NT2/D1 (cell line): ENCODE data around the gene CNIH1.
"Not testable (repeated sequence)": the region's sequence is repeated elsewhere in the genome, so short reads cannot be mapped to it uniquely, and the experiment has no call there.

Experiments
- DNase-seq: peaks from one replicate; pipeline ENCODE4 v3.0.0-alpha.2; 2011; ENCODE audit warnings: low read depth, low spot score
- H3K27me3 ChIP-seq: 2 replicates; pipeline ENCODE4 v1.6.0; 2011; ENCODE audit warnings: mild to moderate bottlenecking; ENCODE audit not compliant: insufficient read length, insufficient read depth
- H3K36me3 ChIP-seq: 2 replicates; pipeline ENCODE4 v1.6.1; 2011; ENCODE audit warnings: mild to moderate bottlenecking, low read length, mixed read lengths; ENCODE audit not compliant: insufficient read depth, insufficient read length
- H3K4me1 ChIP-seq: 2 replicates; pipeline ENCODE4 v1.5.1; 2011; ENCODE audit not compliant: insufficient read depth, insufficient read length
- H3K4me3 ChIP-seq: 2 replicates; pipeline ENCODE4 v1.5.1; 2011; ENCODE audit warnings: low read depth; ENCODE audit not compliant: insufficient read length
- H3K9ac ChIP-seq: 2 replicates; pipeline ENCODE4 v1.6.0; 2011; ENCODE audit warnings: low read depth; ENCODE audit not compliant: insufficient read length
- H3K9me3 ChIP-seq: 2 replicates; pipeline ENCODE4 v1.5.1; 2011; ENCODE audit warnings: mild to moderate bottlenecking, low read length; ENCODE audit not compliant: insufficient read depth
- SUZ12 ChIP-seq: IDR thresholded peaks from 2 replicates; pipeline ENCODE4 v1.6.1; 2011; ENCODE audit not compliant: insufficient read length, insufficient read depth; ENCODE audit errors: extremely low read depth
- YY1 ChIP-seq: IDR thresholded peaks from 2 replicates; pipeline ENCODE4 v1.6.1; 2011; ENCODE audit not compliant: insufficient read length, insufficient read depth
- ZNF274 ChIP-seq: IDR thresholded peaks from 2 replicates; pipeline ENCODE4 v1.6.1; 2011; ENCODE audit warnings: mild to moderate bottlenecking, low read depth, low read length

Gene CNIH1

DNA sequence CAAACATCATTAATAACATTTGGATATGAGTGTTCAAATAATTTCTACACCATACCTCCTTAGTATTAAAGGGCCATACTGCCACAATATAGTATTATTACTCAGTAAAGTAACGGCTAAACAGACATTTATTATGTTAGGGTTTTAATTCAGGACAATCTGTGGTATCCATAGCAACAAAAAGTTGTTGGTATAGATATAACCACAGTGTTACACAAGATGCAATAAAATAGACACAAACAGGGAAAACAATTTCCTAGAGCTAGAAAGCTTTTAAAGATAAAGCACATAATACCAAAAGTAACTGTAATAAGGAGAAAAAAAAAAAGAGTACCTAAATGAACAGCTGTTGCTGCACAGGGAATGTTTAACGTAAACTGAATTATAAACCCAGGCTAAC lies 16.1 kb downstream of the CNIH1 start:
- Histone ChIP-seq H3K36me3 (peaks cover 55% of the 10 kb centered on the region), H3K4me3 (no peak overlapping the region), H3K9me3 (no peaks in the 10 kb centered on the region), H3K27me3 (no peaks in the 10 kb centered on the region), H3K9ac (no peak overlapping the region), H3K4me1 (no peaks in the 10 kb centered on the region)
- TF ChIP-seq ZNF274 (no peak), SUZ12 (no peak), YY1 (no peak)
- DNase-seq, result no peak

DNA sequence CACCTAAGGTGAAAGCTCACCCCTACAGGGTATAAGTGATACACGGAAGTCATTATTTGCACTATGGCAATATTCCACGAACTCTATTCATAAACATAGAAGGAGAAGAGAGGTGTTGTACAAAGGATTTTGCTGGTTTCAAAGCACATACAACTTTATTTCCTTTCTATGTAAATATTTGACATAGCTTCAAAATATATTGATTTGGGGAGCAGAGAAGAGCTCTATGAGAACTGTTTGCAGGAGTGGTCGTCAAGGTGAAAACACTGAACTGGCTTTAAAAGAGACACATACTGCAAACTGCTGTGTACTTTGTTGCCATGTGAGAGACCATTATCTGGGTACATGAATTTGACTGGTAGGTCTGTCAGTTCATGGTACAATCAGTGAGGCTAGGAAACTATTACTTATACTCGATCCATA lies 16.7 kb downstream of the CNIH1 start:
- H3K36me3 ChIP-seq, result peaks cover 52% of the 10 kb centered on the region
- no peaks in the 10 kb centered on the region for H3K4me1 ChIP-seq
- no peaks in the 10 kb centered on the region for H3K27me3 ChIP-seq
- H3K9ac ChIP-seq, result no peak overlapping the region
- DNase-seq, result no peak
- no peaks in the 10 kb centered on the region for H3K9me3 ChIP-seq
- H3K4me3 ChIP-seq, result no peak overlapping the region
- TF ChIP-seq ZNF274 (no peak), SUZ12 (no peak), YY1 (no peak)

- DNase-seq, result no peak
- H3K27me3 ChIP-seq, result no peaks in the 10 kb centered on the region
- TF ChIP-seq SUZ12, result no peak
- no peak for TF ChIP-seq ZNF274
- no peak for TF ChIP-seq YY1
- H3K4me1 ChIP-seq, result no peaks in the 10 kb centered on the region
- H3K36me3 ChIP-seq, result peaks cover 48% of the 10 kb centered on the region
- no peaks in the 10 kb centered on the region for H3K9me3 ChIP-seq
- no peak overlapping the region for H3K4me3 ChIP-seq
- no peak overlapping the region for H3K9ac ChIP-seq
These were observed 17.2 kb downstream of the CNIH1 start for GRCh38 chr14:54423991-54424390.

GRCh38 chr14:54420478-54421142 lies 20.6 kb downstream of the CNIH1 start:
- DNase-seq, result no peak
- H3K9ac ChIP-seq, result no peak overlapping the region
- peaks cover 38% of the 10 kb centered on the region for H3K36me3 ChIP-seq
- no peaks in the 10 kb centered on the region for H3K27me3 ChIP-seq
- H3K4me3 ChIP-seq, result no peak overlapping the region
- TF ChIP-seq YY1 (no peak), SUZ12 (no peak), ZNF274 (no peak)
- H3K9me3 ChIP-seq, result no peaks in the 10 kb centered on the region
- H3K4me1 ChIP-seq, result no peaks in the 10 kb centered on the region

DNA sequence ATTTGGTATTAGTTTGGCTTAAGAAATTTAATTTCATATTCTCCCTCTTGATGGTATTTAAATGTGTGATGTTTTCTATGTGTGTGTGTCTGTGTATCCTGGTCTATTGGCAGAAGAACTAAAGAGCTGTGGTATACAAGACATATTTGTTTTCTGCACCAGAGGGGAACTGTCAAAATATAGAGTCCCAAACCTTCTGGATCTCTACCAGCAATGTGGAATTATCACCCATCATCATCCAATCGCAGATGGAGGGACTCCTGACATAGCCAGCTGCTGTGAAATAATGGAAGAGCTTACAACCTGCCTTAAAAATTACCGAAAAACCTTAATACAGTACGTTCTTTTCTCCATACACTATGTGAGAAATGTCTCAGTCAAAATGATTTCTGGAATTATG lies 29.8 kb downstream of the CNIH1 start:
- TF ChIP-seq ZNF274 (no peak), SUZ12 (no peak), YY1 (no peak)
- H3K4me1 ChIP-seq, result no peaks in the 10 kb centered on the region
- H3K9ac ChIP-seq, result no peak overlapping the region
- no peaks in the 10 kb centered on the region for H3K9me3 ChIP-seq
- H3K4me3 ChIP-seq, result no peak overlapping the region
- no peaks in the 10 kb centered on the region for H3K27me3 ChIP-seq
- H3K36me3 ChIP-seq, result peaks cover 24% of the 10 kb centered on the region
- no peak for DNase-seq

DNA sequence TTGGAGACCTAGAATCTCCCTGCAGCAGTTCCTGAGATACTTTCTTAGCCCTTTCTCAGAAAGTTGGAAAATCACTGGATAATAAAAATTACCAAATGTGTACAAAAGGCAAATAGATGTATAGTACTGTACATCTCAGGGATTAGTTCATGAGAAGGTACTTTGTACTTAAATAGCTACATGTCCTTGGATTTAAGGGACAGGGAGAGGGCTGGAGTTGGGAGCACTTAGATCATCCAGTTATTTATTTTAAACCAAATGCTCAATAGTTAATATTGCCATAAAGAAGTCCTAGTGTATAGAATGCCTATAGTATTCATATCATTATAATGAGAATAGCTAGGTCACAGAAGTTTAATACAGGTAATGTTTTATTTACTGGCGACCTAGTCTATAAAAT lies 31.0 kb downstream of the CNIH1 start:
- no peaks in the 10 kb centered on the region for H3K27me3 ChIP-seq
- TF ChIP-seq ZNF274, result no peak
- no peak for TF ChIP-seq YY1
- no peak for TF ChIP-seq SUZ12

DNA sequence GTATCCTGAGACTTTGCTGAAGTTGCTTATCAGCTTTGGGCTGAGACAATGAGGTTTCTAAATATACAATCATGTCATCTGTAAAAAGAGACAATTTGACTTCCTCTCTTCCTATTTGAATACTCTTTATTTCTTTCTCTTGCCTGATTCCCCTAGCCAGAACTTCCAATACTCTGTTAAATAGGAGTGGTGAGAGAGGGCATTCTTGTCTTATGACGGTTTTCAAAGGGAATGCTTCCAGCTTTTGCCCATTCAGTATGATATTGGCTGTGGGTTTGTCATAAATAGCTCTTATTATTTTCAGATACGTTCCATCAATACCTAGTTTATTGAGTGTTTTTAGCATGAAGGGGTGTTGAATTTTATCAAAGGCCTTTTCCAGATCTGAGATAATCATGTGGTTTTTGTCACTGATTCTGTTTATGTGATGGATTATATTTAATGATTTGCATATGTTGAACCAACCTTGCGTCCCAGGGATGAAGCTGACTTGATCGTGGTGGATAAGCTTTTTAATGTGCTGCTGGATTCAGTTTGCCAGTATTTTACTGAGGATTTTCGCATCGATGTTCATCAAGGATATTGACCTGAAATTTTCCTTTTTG lies 37.7 kb downstream of the CNIH1 start:
- peaks cover 12% of the 10 kb centered on the region for H3K36me3 ChIP-seq
- not testable (repeated sequence) for H3K9ac ChIP-seq, H3K4me1 ChIP-seq, DNase-seq, H3K4me3 ChIP-seq, H3K9me3 ChIP-seq, H3K27me3 ChIP-seq

More for the DNA sequence above, 31.0 kb downstream of the CNIH1 start:
- H3K4me3 ChIP-seq, result no peak overlapping the region
- no peaks in the 10 kb centered on the region for H3K4me1 ChIP-seq
- no peak for DNase-seq
- no peaks in the 10 kb centered on the region for H3K9me3 ChIP-seq
- no peak overlapping the region for H3K9ac ChIP-seq
- peaks cover 21% of the 10 kb centered on the region for H3K36me3 ChIP-seq

GRCh38 chr14:54399560-54399959 lies 41.6 kb downstream of the CNIH1 start:
- Histone ChIP-seq H3K27me3 (peaks cover 4% of the 10 kb centered on the region), H3K4me3 (no peak overlapping the region), H3K9me3 (no peaks in the 10 kb centered on the region; the same call in 1 of the 2 replicates), H3K36me3 (peaks cover 10% of the 10 kb centered on the region), H3K4me1 (no peaks in the 10 kb centered on the region), H3K9ac (no peak overlapping the region)
- no peak for TF ChIP-seq YY1
- no peak for TF ChIP-seq ZNF274
- TF ChIP-seq SUZ12, result no peak
- DNase-seq, result no peak
